GM15510 (cell line): ENCODE data around the gene TTC6.

Experiments
- POLR2A ChIP-seq: IDR thresholded peaks from 3 replicates; pipeline ENCODE4 v1.6.1; 2011; ENCODE audit warnings: borderline replicate concordance; ENCODE audit not compliant: insufficient read length; ENCODE audit errors: extremely low read depth

Gene TTC6

DNA sequence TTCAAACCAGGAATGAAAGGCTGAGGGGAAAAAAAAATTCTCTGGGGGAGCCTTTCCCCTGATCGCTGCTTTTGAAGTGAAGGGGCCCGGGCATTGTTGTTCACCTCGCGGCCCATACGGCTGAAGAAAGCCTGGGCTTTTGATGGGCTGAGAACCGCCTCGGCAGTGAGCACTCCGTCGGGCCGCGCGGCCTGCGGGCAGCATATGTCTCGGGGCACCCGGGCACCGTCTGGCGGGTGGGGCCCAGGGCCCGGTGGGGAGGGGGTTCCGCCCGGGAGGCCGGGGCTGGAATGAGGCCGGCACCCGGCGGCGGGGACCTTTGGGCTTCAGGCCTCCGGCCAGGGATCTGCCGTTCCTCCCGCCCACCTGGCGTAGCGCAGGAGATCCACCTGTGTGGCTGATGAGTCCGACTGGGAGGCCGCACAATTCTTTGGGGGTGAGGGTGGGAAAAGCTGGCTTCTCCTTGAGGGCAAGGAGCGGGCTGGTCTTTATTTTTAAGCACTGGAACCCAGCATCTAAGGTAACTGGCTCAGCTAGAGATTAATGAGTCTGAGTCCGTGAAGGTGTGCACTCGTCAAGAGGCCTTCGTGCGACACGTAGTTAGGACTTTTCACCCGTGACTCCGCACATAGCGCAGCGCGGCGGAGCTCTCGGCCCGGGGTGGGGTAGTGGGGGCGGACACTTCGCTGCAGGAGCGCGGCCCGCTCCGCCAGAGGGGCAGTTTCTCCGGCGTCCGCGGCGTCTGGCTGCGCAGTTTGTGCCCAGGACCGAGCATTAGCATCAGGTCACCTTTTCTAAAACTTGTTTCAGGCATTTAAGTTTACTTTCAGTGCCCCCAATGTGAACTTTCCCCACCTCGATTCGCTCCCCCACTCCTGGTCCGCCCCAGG is 11.0 kb upstream of the TTC6 start:
- TF ChIP-seq POLR2A, result no peak

DNA sequence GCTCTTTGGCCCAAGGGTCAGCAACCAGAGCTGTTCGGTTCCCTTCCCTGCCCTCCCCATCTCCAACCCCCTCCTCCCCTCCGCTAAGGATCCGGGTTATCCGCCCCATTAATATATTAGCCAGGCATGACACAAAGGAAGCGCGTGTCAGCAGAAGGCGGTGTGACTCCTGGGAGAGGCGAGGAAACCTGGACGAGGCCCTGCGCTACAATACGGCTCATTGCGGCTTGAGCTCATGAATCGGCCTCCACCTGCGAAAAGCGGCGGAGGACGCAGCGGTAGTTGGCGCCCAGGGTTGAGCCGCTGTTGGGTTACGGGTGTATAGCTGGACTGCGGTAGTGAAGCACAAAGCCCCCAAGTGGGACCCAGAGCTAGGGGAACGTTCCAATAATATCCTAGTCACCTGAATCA is 10.3 kb upstream of the TTC6 start:
- no peak for TF ChIP-seq POLR2A

DNA sequence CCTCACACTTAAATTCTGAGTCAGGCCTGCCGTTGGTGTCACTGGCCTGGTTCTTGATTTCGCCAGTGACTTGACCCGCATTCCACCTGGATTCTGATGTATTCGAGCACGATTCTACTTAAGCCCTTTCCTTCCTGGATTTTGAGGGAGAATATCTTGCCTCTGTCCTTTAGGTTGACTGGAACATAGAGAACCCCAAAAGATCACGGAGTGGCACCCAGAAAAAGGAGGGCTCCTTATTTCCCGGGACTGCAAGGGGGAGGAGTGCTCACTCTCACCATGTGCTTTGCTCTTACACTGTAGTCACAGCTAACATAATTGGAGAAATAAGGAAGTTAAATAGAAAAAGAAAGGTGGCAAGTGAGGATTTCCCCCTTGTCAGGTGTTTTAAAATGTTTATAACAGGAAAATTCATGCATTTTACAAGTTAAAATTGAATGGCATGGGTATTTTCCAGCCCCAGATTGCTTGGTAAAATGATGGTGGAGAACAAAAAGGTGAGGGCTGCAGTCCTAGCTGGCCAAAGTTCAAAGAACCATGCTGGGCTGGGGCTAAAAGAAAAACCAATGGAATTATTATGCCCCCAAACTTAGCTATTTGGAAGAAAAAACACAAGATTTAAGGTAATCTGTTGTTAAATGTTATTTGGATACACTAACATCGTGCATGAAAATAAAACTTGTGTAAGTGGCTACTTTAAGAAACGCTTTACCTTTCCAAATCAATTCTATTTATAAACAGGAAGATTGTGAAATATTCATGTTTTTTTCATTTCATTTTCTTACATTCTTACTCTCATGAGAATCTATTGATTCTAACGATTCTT is 9.2 kb upstream of the TTC6 start:
- TF ChIP-seq POLR2A, result no peak

DNA sequence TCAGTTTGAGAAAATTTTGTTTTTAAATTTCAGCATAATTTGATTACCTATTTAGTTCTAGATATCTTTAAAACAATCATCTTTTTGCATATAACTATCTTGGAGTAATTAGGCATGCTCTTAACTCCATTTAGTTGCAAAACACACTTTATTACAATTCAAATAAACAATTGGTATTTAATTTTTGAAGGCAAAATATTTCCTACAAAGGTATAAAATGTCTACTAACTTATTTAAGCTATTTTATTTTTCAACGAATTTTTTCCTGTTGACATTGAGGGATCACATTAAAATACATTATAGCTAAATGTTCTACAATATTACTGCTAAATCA is 8.7 kb upstream of the TTC6 start:
- TF ChIP-seq POLR2A, result no peak

DNA sequence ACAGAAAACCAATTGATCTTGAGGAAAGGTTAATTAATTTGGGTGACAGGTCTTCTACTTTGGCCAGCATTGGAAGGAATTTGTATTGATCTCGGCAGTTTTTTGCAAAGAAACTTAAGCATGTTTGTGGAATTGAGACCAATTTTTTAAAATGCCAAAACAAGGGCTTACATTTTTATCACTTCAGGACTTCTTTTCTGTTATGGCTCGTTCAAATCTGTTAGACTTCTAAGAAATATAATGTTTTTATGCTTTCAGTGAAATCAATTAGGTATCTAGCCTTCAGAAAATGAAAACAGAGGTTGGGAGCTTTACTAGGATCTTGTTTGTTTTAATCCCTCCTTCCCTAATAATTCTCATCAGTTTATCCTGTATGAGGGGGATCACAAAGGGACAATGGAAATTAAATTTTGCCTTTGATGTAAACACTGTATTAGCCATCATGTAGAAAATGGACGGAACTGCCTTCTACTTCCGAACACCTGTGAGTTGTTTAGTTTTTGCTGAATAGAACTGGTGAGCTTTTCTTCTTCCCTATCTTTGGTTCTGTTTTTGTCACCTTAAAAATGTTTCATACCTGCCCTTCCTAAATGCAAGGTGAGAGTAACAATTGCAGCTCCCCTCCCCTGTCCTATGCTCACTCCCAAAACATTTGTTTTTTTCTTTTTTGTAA is 8.2 kb upstream of the TTC6 start:
- TF ChIP-seq POLR2A, result no peak

DNA sequence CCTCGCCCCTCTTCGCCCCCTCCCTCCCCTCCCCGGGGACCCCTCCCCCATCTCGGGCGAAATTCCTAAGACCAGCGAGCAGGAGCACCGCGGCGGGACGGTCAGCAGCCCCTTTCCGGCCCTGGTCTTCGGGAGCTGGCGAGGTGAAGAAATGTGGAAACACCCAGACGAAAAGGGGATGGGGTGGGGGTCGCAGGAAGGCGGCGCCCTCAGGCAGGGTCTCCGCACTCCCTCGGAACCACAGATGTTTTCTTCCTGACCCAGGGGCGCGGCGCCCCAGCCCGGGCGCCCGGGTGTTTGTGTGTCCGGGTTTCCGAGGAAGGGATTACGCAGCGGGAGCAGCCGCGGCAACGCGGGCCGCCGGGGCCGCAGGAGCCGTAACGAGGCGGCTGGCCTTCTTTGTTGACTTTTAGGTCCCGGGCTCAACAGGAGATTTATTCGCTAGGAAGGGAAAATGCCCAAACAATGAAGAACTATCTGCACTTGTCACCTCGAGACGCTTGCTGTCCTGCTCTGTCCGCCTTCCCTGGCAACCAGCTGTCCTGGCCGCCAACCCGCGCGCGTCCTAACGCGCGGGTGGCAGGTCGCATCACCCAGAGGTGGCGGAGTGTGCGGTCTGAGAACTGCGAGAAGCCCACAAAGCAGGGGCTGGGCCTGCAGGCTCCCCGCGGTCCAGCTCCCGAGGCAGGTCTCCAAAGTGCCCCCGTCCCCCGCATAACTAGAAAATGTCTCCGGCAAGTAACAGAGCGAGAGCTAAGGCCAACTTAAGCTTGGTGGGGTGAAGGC is 7.4 kb upstream of the TTC6 start:
- TF ChIP-seq POLR2A, result no peak

DNA sequence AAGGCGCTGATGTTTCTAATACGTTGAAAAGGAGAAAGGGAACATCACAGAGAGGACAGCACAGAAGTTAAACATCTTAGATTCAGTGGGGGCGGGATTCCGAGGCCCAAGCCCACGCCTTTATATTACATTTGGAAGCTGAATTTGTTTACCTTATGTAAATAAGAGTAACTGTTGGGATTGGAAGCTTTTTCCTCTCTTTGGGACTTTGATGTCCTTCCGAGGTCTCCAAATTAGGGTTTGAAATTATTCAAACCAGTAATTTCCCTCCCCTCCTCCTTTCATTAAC is 6.8 kb upstream of the TTC6 start:
- TF ChIP-seq POLR2A, result no peak

DNA sequence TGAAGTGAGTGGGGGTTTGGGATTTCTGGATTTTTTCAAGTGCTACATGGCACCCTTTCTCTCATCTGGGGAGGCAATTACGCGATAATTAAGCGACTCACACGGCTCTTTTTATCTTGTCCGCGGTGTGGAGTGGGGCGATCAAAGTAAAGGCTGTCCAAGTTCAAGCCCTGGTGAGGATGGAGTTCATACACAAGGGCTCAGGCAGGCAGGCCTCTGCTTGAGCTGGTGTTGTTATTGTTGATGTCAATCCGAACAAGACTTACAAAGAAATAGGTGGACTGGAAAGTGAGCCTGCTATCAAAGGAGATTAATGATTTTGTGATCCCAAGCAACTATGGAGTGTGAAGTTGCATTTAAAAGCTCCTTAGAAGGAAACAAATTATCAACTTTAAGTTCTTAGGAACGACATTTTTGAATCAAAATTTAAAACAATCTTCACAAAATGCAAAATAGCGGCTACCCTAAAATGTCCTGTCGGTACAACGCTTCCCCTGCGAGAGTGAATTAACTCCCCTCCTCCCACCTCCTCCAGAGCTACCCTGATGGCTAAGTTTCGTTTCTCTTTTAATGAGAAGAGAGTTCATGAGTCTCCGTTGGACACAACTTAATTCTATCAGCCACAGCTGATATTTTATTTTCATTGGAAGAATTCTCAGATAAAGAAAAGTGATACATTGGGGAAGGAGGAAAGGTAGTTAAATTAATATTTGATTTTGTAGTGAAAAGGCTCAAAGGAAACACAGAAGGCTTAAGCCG is 6.3 kb upstream of the TTC6 start:
- TF ChIP-seq POLR2A, result no peak

DNA sequence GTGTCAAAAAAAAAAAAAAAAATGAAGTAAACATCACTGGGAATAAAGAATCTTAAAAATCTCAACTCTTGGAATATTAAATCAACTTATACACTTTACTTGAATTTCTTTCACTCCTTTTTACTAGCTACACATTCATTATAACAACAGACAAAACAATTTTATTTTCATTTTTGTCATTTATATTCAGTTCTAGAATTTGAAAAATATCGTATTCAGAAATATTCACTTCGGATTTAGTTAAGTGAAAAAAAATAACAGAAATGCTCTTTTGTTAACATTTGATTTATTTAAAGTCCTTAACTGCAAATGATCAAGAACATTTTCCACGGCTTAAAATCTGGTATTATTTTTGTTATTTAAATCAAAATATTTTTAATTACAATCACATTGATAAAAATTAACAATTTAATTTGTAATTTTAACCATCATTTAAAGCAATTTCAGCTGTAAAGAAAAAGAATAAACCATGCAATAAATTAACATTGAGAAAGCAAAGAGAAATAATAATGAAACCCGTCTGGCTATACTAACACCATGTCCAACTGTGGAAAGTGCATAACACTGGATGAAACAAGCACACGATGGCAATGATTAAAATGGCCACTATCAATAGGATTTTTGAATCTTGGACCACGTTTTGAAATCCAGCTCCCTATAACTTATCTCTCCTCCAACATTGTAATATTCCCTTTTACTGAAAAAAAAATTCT is 5.6 kb upstream of the TTC6 start:
- TF ChIP-seq POLR2A, result no peak

DNA sequence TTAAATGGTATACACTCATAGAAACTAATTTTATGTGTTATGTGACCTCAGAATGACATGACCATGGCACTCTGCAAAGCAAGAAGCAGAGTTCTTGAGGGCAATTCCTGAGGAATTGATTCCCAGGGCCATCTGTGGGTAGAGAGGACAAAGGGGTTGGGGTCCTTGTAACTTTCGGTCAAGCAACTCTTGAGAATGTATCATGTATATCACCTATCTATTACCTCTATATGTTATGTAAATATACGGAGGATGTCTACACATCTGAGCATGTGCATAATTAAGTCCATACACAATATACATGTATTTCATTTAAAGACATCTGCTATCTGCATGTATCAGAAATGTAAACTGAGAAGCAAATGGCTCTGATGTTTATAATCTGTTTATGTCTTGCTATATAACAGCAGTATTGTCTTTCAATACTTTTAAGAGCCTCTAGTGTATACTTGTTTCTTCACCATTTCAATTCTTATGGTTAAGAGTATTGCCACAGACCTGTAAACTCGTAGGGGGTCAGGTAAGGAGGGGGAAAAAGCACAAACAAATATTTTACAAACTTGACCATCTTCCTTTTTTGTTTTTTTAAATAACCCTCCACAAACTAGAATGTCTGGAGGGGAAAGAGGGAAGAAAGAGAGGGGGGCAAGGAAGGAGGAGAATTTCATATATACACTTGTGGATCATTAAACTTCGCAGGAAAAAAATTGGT is 4.8 kb upstream of the TTC6 start:
- no peak for TF ChIP-seq POLR2A

DNA sequence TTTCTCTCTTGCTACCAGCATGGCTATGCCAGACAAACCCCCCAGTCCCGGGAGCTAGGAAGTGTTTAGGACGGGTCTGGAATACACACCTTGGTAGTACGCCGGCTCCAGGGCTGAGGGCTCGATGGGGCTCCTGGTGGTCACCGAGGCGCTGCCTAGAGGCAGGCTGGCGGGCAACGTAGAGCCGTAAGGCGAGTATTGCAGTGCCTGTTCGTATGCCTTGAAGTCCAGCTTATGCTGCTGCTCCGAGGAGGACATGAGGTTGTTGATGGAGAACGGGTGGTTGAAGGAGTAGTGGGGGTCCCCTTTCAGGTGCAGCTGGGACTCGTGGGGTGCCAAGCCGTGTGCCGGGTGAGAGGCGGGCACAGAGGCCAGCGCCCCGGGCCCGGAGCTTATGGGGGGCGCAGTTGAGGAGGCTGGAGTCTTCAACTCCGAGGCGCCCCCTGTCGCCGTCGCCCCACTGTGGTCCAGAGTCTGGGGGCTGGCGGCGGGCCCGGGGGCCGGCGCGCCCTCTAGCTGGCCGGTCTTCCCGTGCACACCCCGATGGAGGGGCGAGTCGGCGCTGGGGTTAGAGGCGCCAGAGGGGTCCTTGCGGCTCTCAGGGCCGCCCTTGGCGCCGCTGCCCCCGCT is 4.0 kb upstream of the TTC6 start:
- TF ChIP-seq POLR2A, result no peak

DNA sequence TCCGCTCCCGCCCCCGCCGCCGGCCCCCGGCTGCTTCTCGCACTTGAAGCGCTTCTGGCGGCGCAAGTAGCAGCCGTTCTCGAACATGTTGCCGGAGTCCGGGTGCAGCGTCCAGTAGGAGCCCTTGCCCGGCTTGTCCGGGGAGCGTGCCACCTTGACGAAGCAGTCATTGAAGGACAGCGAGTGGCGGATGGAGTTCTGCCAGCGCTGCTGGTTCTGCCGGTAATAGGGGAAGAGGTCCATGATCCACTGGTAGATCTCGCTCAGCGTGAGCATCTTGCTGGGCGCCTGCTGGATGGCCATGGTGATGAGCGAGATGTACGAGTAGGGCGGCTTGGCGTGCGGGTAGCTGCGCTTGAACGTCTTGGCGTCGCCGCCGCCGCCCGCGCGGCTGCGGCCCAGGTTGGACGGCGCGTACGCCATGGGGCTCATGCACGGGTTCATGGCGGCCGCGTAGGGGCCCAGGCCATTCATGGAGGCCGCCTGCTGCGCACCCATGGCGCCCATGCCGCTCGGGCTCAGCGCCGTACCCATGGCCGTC is 3.4 kb upstream of the TTC6 start:
- no peak for TF ChIP-seq POLR2A
